ENCODE data around the gene COQ3.

COQ3 gene

DNA sequence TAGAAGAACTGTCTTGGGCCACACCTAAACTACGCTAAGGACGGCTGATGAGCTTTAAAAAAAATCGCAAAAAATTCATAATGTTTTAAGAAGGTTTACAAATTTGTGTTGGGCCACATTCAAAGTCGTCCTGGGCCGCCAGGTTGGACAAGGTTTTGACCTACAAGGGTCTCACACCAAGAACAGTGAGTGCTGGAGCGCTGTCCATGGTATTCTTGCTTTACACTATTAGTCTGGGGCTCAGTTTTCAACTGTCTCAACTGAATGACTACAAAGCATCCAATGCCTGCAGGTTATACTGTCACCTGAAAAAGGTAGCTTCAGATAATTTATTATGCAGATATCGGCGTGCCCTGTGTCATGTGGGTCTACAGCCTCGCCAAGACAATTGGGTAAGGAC, 40.9 kb downstream of the COQ3 start:
- Histone ChIP-seq H4K20me1 (no peaks in the 10 kb centered on the region), H3K4me1 (no peaks in the 10 kb centered on the region), H3K4me3 (no peak overlapping the region), H3K9me3 (peaks cover 7% of the 10 kb centered on the region), H3K4me2 (no peak overlapping the region), H3K27me3 (no peaks in the 10 kb centered on the region), H3K36me3 (no peaks in the 10 kb centered on the region), H3K9ac (no peak overlapping the region), H3K27ac (no peak overlapping the region)
- no peak for TF ChIP-seq Cebpa-rat (IDR thresholded peaks at IDR 0.05)

DNA sequence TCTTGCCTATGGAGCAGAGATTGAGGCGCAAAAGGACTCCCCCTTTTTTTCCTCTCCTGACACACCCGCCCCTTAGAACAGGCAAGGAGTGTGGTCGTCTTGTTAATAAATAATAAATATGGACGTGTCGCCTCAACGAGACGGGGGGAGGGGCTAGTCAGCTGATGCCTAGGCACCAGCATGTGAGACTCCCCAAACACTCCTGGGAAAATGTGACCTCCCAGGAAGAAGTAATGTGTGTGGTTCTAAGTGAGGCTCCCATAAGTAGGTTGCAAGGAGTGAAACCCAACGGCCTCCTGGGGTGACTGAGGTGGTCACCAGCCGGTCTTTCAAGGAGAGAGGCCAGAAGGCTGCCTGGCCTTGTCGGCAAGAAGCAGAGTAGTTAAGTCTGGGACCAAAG, 43.4 kb downstream of the COQ3 start:
- Histone ChIP-seq H3K4me2 (no peak overlapping the region), H3K27ac (no peak overlapping the region), H4K20me1 (no peaks in the 10 kb centered on the region), H3K36me3 (no peaks in the 10 kb centered on the region), H3K27me3 (no peaks in the 10 kb centered on the region), H3K9ac (no peak overlapping the region), H3K9me3 (peaks cover 7% of the 10 kb centered on the region), H3K4me3 (no peak overlapping the region), H3K4me1 (no peaks in the 10 kb centered on the region)
- TF ChIP-seq Cebpa-rat (IDR thresholded peaks at IDR 0.05) = no peak

- H3K4me1 ChIP-seq = no peaks in the 10 kb centered on the region
- no peaks in the 10 kb centered on the region for H3K27me3 ChIP-seq
- H3K9me3 ChIP-seq = peaks cover 7% of the 10 kb centered on the region
- H3K4me3 ChIP-seq = no peak within 1 kb of the TSS
- no peak within 1 kb of the TSS for H3K4me2 ChIP-seq
- no peaks in the 10 kb centered on the region for H4K20me1 ChIP-seq
- H3K9ac ChIP-seq = no peak within 1 kb of the TSS
- no peak for TF ChIP-seq Cebpa-rat (IDR thresholded peaks at IDR 0.05)
- H3K36me3 ChIP-seq = no peaks in the 10 kb centered on the region
- H3K27ac ChIP-seq = no peak within 1 kb of the TSS
Measured at GRCh38 chr6:99349171-99350141, 44.5 kb downstream of the COQ3 start, which contains the start of gene FAXC. FAXC (minus strand) TSS chr6:99349674; CDS start chr6:99349372, 302 bp downstream.

DNA sequence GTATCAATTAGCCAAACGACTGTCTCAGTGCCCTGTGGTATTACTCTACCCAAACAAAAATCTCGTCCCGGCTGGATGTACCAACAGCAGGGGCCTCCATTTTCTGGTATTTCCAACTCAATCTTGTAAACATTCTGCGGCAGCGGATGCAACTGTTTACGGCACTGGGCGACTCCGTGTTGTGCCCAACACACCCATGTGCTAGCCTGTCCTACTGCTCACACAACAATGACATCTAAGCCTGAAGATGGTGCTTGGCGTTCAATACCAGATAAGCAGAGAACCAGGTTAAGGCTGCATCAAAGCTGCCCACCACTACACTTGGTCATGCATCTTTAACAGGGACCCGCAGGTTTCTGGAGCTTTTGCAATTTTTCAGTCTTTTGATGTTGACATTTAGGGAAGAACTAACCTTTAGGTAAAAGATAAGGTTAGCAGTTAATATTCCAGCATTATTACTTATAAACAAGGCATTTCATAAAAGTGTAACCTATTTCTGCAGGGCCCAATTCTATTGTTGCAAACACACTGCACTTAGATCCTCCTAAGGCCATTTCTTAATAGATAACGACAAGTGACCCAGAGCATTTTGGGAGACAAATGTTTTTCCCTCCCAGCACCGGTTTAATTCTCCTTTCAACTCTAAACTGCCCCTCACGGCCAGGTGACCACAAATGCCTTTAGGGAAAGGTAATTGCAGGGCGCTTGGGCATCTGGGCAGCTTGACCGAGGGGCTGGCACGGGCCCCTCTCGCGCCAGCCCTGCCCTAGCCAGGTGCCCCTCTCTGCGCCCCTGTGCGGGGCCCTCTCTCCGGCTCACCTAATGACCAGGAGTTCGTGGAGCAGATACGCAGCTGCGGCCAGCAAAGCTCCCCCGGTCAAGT, 45.5 kb downstream of the COQ3 start:
- Histone ChIP-seq H3K4me1 (no peaks in the 10 kb centered on the region), H3K27ac (no peak overlapping the region), H3K9ac (no peak overlapping the region), H4K20me1 (no peaks in the 10 kb centered on the region), H3K27me3 (no peaks in the 10 kb centered on the region), H3K36me3 (no peaks in the 10 kb centered on the region), H3K4me2 (no peak overlapping the region), H3K9me3 (peaks cover 7% of the 10 kb centered on the region), H3K4me3 (no peak overlapping the region)
- TF ChIP-seq Cebpa-rat (IDR thresholded peaks at IDR 0.05) = no peak

- Histone ChIP-seq H3K9me3 (peaks cover 7% of the 10 kb centered on the region), H4K20me1 (no peaks in the 10 kb centered on the region), H3K4me2 (no peak overlapping the region), H3K36me3 (no peaks in the 10 kb centered on the region), H3K27me3 (no peaks in the 10 kb centered on the region), H3K4me3 (no peak overlapping the region), H3K9ac (no peak overlapping the region), H3K27ac (no peak overlapping the region), H3K4me1 (no peaks in the 10 kb centered on the region)
- no peak for TF ChIP-seq Cebpa-rat (IDR thresholded peaks at IDR 0.05)
Measured at GRCh38 chr6:99347804-99348203, 46.2 kb downstream of the COQ3 start.

DNA sequence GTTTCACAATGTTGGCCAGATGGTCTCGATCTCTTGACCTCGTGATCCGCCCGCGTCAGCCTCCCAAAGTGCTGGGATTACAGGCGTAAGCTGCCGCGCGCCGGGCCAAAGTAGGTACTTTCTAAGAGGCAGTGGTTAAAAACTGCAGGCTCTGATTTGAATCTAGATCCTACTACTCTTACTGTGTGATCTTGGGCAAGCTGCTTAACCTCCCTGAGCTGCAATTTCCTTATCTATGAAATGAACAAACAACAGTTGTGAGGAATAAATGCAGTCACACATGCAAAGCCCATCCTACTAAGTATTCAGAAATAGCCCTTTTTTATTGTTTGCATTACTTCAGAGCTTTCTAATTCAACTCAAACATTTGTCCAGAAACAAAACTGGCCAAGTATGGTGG, 47.4 kb downstream of the COQ3 start:
- H3K27ac ChIP-seq = no peak overlapping the region
- no peak overlapping the region for H3K9ac ChIP-seq
- H3K4me3 ChIP-seq = no peak overlapping the region
- H3K9me3 ChIP-seq = peaks cover 7% of the 10 kb centered on the region
- no peak overlapping the region for H3K4me2 ChIP-seq
- TF ChIP-seq Cebpa-rat (IDR thresholded peaks at IDR 0.05) = no peak
- no peaks in the 10 kb centered on the region for H3K4me1 ChIP-seq
- H4K20me1 ChIP-seq = no peaks in the 10 kb centered on the region
- H3K27me3 ChIP-seq = no peaks in the 10 kb centered on the region
- no peaks in the 10 kb centered on the region for H3K36me3 ChIP-seq

- no peaks in the 10 kb centered on the region for H3K36me3 ChIP-seq
- no peak overlapping the region for H3K4me2 ChIP-seq
- no peaks in the 10 kb centered on the region for H3K4me1 ChIP-seq
- H3K4me3 ChIP-seq = no peak overlapping the region
- H3K9me3 ChIP-seq = peaks cover 7% of the 10 kb centered on the region
- TF ChIP-seq Cebpa-rat (IDR thresholded peaks at IDR 0.05) = no peak
- H3K9ac ChIP-seq = no peak overlapping the region
- no peaks in the 10 kb centered on the region for H3K27me3 ChIP-seq
- H3K27ac ChIP-seq = no peak overlapping the region
- H4K20me1 ChIP-seq = no peaks in the 10 kb centered on the region
Measured at GRCh38 chr6:99345164-99345563, 48.8 kb downstream of the COQ3 start.

- Histone ChIP-seq H3K27ac (no peak overlapping the region), H3K36me3 (no peaks in the 10 kb centered on the region), H3K9me3 (peaks cover under 1% of the 10 kb centered on the region; the same call in 1 of the 2 replicates), H4K20me1 (no peaks in the 10 kb centered on the region), H3K4me3 (no peak overlapping the region), H3K4me1 (no peaks in the 10 kb centered on the region), H3K9ac (no peak overlapping the region), H3K27me3 (no peaks in the 10 kb centered on the region), H3K4me2 (no peak overlapping the region)
- TF ChIP-seq Cebpa-rat (IDR thresholded peaks at IDR 0.05) = no peak
Measured at GRCh38 chr6:99344289-99344688, 49.7 kb downstream of the COQ3 start.

GRCh38 chr6:99341862-99342455, 52.0 kb downstream of the COQ3 start:
- no peak for TF ChIP-seq Cebpa-rat (IDR thresholded peaks at IDR 0.05)
- Histone ChIP-seq H3K36me3 (no peaks in the 10 kb centered on the region), H4K20me1 (no peaks in the 10 kb centered on the region), H3K4me2 (no peak overlapping the region), H3K27me3 (no peaks in the 10 kb centered on the region), H3K4me1 (no peaks in the 10 kb centered on the region), H3K9me3 (no peaks in the 10 kb centered on the region), H3K4me3 (no peak overlapping the region), H3K9ac (no peak overlapping the region), H3K27ac (no peak overlapping the region)

Measured in BLaER1 (cell line).